Stimulated activated CD8-positive, alpha-beta memory T cell treated with anti-CD3 and anti-CD28 coated beads, Interleukin-12 subunit alpha, Interleukin-12 subunit beta, amount 100 ng/mL, for 4 hours (primary cell): ENCODE data around the gene FCMR.

Experiments used
- DNase-seq: peaks from one replicate; pipeline ENCODE4 v3.0.0-alpha.2; 2020; ENCODE audit warnings: low read depth

The FCMR gene

GRCh38 chr1:206921772-206922265 lies at the start of gene FCMR:
Gene FCMR, minus strand, starts transcription at chr1:206921941. Its CDS starts 87 bp downstream, at chr1:206921854.
- DNase-seq = no peak

GRCh38 chr1:206971029-206971655 lies 49.4 kb upstream of the FCMR start:
- no peak for DNase-seq

DNA sequence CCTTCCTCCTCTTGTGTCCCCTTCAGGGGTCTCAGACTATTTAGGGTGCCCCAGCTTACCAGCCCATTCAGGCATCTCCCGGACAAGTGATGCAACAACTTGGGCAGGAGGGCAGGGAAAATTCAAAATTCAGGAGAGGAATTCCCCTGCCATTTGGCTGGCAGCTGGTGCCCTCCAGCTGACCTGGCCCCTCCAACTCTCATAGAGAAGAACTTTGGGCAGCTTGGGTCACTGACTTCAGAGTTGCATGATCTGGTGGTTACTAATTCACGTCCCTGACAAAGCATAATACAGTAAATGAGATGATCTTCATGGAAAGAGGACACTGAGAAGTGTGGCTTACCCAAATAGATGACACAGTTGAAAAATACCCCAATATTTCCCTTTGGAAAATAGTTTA lies 48.7 kb upstream of the FCMR start, which contains the start of gene FCAMR:
Gene FCAMR (minus strand): TSS at position 15 of the 400 bp plus-strand sequence. CDS start 335 bp downstream, outside the sequence.
- no peak for DNase-seq

- DNase-seq = no peak
Observed at GRCh38 chr1:206969090-206969489, 47.3 kb upstream of the FCMR start.

- no peak for DNase-seq
Observed at GRCh38 chr1:206967096-206967849, 45.5 kb upstream of the FCMR start.

DNA sequence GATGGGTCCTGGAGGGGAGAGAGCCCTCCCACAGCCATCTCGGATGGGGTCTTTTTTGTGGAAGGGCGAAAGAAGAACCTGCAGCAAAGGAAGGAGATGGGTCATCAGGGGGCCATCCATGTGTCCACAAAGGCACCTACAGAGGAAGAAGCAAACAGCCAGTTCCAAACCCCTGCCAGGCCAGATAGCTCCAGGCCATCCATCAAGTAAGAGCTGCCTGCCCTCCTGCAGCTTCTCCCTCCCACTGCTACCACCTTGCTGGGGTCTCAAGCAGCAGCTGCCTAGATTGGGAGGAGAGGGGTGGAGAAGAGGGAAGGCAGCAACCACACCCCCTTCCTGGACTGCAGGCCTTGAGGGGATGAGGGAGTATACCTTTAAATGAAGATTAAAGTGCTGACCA lies 44.0 kb upstream of the FCMR start:
- no peak for DNase-seq

DNA sequence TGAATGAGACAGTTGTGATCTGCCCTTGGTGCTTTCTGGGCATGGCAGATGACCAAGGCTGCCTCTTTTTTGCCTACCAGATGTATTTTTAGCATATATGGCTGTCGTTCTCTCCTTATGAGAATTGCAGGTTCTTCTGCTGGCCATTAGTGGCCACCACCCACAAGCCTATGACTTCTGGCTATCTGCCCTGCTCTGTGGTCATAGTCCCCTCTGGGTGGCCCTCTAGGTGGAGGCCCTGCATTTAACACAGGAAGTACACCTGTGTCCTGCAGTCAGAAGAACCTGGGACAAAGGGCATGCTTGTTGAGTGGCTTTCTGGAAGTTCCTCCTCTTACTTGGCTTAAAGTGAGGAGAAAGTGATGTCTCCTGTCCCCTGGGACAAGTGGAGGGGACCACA lies 42.0 kb upstream of the FCMR start:
- no peak for DNase-seq

GRCh38 chr1:206963119-206963712 lies 41.5 kb upstream of the FCMR start:
- DNase-seq = no peak

DNA sequence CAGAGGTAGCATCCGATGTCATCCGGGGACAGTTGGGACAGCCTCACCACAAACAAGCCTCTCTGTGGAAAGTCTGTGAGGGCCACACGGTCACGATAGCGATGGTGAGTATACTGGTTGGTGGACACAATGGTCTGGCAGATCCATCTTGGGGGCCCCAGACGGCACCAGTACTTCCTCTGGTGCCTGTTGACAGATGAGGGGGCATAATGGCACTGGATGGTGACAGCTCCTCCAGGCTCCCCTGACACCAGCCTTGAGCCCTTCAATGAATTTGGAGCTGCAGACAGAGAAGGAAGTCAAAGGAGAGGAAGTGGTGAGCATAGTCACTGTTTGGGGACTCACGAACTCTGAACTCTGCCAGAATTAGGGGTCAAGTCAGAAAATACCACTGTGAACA lies 40.5 kb upstream of the FCMR start:
- DNase-seq = no peak

DNA sequence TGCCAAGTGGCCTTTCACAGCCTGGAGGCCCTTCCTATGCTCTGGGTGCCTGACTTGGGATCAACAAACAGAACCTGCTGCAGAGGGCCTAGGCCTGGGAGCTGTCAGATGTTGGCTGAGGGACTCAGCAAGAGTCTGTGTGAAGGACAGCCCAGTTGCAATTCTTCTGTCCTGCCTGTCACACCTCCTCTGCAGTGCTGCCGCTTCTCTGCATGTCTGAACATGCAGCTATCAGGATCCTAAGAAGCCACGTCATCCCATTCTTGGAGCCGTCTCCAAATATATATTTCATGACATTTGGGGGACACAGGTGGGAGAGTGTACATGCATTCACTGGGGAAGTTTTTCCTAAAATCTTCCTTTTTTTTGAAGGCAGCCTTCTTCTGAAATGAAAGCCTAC lies 39.9 kb upstream of the FCMR start:
- no peak for DNase-seq

- no peak for DNase-seq
Observed at GRCh38 chr1:206960676-206961386, 39.1 kb upstream of the FCMR start.

DNA sequence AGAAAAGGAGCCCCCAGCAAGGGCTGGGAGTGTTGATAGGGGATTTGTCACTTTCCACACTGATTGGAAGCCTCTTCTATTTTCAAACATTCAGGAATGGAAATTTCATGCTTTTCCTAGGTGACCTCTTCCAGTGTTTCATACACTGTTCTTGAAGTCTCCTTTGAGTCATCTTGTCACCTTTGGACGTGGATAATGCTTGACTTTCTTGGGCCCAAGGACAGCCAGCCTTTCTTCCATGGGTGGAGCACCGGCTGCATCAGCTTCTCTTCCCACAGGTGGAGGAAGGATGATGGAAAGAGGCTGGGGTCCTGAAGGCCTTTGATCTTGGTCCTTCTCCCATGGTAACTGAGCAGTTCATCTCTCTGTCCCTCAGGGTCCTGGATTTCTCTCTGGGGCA lies 36.4 kb upstream of the FCMR start:
- no peak for DNase-seq

DNA sequence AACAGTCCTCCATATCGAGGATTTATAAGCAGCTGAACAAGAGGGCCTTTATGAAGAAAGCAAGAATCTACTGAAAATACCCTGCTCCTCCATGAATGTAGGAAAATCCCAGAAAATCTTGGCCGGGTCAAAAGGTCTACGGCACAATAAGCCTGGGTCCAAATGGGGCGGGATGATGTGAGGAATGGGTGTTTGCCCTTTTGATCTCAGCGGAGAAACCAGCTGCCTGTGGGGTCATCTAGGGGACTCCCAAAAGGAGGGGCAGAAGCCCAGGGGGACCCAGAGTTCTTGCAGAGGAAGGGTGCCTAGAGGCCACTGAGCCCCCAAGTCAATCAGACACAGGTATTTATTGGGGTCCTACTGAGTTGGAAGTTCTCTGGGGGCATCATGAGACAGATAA lies 35.9 kb upstream of the FCMR start:
- DNase-seq = no peak

- no peak for DNase-seq
Observed at GRCh38 chr1:206955476-206956451, 34.0 kb upstream of the FCMR start.

DNA sequence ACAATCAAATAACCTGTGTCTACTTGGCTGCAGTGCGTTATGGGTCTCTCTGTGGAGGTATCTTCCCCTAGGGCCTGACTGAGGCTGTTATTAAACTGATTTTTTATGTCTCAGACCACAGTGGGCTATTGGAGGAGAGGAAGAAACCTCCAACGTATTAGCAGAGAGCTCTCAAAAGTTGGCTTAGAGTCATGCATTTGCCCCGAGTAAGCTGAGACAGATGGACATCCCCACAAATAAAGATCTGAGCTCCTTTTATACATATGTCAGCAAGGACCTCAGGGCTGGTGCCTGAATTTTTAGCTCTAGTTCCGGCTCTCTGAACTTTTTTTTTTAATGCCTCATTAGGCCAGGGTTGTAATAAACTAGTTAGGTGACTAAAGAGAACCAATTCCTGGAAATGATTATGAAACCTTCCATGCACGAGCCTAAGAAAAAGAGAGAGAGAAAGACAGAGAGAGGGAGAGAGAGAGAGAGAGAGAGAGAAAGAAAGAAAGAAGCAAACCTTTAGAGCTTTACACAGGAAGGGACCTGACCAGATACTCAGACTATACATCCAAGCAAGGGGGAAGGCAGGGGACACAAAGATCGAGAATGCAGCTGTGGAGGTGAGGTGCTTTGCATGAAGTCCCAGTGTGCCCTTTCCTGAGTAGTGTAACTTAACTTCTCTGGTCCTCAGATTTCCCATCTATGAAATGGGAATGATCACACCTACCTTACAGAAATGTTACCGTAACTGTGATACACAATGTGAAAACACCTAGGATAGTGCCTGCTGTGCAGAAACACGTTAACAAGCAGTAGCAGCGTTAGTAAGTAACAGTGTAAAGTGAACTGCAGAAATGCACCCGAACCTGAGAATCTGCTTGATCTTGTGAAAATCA lies 33.0 kb upstream of the FCMR start:
- DNase-seq = no peak

DNA sequence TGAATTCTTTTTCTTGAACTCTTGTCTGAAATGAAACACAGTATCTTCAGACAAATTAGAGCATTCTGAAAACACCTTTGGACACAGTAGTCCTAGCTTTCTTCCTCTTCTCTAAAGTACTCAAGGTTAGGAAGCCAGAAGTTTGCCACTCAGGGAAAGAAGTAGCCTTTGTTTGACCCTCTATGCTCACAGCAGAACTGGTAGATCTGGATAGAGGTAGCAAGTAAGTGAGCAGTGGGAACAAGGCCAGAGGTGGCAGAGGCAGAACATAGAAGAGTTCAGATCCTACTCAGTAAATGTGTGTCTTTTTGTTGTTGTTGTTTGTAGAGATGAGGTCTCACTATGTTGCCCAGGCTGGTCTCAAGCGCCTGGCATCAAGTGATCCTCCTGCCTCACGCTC lies 31.9 kb upstream of the FCMR start:
- no peak for DNase-seq

DNA sequence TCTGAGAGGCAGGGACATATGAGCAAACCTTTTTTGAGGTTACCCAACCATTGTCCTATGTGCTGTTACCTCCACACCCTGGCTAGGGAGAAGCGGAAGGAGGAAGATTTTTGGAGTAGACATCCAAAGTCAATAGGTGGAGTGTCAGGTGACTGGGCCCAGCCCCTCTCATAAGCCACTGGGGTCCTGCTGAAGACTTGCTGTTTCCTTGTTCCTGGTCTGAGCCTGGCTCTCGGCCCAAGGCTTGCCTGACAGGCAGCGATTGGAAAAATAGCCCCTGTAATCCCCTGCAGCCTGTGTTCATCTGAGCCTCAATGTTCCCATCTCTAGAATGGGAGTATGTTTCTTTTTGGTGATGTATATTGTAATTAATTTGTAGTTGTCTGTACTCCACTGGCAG lies 31.4 kb upstream of the FCMR start:
- DNase-seq = no peak

DNA sequence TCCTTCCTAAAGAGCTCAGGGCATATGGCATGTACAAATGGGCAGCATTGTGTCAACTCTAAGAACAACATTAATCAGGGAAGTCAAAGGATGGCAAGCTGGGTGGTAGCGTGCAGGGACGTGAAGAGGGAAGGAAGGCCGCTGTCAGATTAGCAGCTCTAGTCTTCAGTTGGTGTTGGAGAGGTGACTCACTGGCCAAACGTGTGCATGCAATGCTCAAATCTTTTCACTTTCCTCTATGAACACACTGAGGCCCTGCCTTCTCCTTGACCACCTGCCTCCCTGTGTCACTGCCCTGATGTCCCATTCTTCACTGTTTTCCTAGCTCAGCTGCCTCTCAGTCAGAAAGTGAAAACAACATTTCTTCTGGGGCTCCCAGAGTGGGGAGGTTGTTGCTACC lies 30.4 kb upstream of the FCMR start:
- DNase-seq = no peak

DNA sequence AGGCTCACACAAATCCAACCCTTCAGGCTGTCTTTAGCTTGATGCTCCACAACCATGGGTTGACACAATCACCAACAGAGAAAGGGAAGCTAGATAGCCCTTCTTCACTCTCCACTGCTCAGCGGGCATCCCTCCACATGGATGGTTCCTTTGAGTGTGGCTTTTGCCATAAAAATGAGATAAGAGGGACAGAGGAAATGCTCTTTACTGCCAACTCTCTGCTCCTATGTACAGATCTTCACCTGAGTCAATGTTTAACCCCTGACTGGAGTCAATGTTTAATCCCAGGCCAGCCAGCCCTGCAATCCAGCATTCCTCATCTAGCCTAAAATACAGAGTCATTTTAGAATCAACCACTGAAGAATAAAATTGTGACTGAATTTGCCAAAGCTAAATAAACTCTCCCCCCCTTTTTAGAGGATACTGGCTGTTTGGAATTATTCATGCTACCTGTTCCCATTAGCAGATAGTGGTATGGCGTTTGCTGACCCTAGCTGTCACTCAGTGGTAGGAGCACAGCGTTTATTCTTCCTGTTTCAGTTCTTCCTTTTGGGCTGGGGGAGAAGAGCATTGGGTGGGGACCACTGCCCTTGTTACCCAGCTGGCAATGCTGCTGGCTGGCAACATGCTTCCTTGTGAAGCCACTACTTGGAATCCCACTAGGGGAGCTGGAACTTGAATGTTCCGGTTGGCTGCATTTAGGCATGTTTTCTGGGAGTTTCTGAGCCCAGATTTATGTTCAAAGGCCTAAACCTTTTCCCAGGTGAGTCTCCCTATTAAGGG lies 29.8 kb upstream of the FCMR start:
- DNase-seq = no peak

DNA sequence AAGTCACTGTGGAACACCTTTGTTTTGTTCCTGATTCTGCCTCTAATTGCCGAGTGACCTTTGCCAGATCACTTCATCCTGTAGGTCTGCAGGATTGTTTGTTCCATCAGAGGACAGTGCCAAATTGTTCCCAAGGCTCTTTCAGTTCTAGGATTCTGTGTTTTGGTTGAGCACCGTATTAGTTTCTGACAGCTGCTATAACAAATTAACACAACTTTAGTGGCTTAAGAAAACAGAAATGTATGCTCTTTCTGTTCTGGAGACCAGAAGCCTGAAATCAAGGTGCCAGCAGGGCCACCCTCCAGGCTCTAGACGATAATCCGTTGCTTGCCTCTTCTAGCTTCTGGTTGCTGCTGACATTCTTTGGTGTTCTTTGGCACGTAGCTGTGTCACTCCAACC lies 27.9 kb upstream of the FCMR start:
- no peak for DNase-seq
